Keratinocyte (primary cell): Measurements from ENCODE around the gene SETX.

Source experiments
- EZH2 ChIP-seq: IDR thresholded peaks from one replicate; pipeline ENCODE4 v1.6.1; 2012; ENCODE audit warnings: inconsistent platforms, mild to moderate bottlenecking, low read length, moderate library complexity
- TF ChIP-seq, protein P1 (sequence below), 3 experiments: IDR thresholded peaks in 1 of 3; conservative IDR thresholded peaks in 1 of 3; optimal IDR thresholded peaks in 1 of 3; 2 replicates in 2 of 3; 3 replicates in 1 of 3; pipeline versions ENCODE3 to v1.5.1; 2011; ENCODE audit warnings: low read length in 3 of 3, mild to moderate bottlenecking in 3 of 3, moderate library complexity in 2 of 3, control low read depth in 1 of 3, inconsistent platforms in 1 of 3; ENCODE audit not compliant: insufficient read depth in 2 of 3; ENCODE audit errors: extremely low read depth in 1 of 3

DNA sequence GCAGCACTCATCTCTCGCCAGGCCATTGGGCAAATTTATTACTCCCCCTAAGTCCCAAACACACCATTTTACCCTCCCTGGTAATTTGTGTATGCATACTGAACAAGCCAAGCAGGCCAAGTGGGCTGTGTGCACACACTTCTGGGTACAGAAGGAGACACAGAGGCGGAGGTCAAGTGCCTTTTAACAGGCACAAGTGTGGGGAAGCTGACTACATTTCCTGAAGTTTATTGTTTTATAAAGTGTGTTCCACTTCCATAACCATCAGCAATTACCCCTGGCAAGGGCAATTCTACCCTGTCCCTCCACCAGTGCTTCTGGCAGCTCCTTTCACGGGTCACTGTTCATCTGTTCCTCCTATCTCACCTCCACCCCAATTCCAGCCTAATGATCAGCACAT, 93.9 kb downstream of the SETX start:
- TF ChIP-seq, protein P1, sequence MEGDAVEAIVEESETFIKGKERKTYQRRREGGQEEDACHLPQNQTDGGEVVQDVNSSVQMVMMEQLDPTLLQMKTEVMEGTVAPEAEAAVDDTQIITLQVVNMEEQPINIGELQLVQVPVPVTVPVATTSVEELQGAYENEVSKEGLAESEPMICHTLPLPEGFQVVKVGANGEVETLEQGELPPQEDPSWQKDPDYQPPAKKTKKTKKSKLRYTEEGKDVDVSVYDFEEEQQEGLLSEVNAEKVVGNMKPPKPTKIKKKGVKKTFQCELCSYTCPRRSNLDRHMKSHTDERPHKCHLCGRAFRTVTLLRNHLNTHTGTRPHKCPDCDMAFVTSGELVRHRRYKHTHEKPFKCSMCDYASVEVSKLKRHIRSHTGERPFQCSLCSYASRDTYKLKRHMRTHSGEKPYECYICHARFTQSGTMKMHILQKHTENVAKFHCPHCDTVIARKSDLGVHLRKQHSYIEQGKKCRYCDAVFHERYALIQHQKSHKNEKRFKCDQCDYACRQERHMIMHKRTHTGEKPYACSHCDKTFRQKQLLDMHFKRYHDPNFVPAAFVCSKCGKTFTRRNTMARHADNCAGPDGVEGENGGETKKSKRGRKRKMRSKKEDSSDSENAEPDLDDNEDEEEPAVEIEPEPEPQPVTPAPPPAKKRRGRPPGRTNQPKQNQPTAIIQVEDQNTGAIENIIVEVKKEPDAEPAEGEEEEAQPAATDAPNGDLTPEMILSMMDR (optimal IDR thresholded peaks at IDR 0.05 in 1 of 3, IDR thresholded peaks at IDR 0.05 in 1 of 3, conservative IDR thresholded peaks at IDR 0.05 in 1 of 3; ENCODE audit: extremely low read depth in 1 of 3, insufficient read depth in 2 of 3, low read length in 3 of 3): no peak
- TF ChIP-seq EZH2: no peak
